Right lung (tissue), 5 donors: Measurements from ENCODE around the gene E4F1. TPM values are rescaled to one million over a fixed set of nuclear protein-coding genes. Genes with fewer than 3 reads are reported as not detected.

Experiments used
- polyA plus RNA-seq, 5 donors: library from polyadenylated mRNA; unstranded; fragments of 120-200 nt; gene quantifications; one replicate each; pipeline versions ENCODE4 v1.2.1 to v1.2.3, GENCODE V29; 2013; ENCODE audit warnings: inconsistent platforms in 1 of 5, low replicate concordance in 1 of 5; ENCODE audit not compliant: insufficient read length in 5 of 5, insufficient read depth in 1 of 5

The E4F1 gene
- polyA plus RNA-seq, 5 donors, result 9.7 to 24.6 (median 15.3) TPM

Other genes with a start within 250 kb of the E4F1 start
- gene NOXO1, start 242.1 kb upstream of the E4F1 start, polyA plus RNA-seq, result under 1 TPM in 4 of 5 donors, not detected in 1; 0.18 to 0.57 (median 0.39) TPM
- gene GFER, start 239.4 kb upstream of the E4F1 start, polyA plus RNA-seq, result 10 to 100 TPM; 17.0 to 28.1 (median 21.1) TPM
- gene SYNGR3, start 233.6 kb upstream of the E4F1 start, polyA plus RNA-seq, result under 1 TPM; 0.46 to 0.80 (median 0.65) TPM
- gene ZNF598, start 213.8 kb upstream of the E4F1 start, polyA plus RNA-seq, result 10 to 100 TPM; 11.9 to 32.1 (median 19.9) TPM
- gene NPW, start 203.8 kb upstream of the E4F1 start, polyA plus RNA-seq, result 1 to 10 TPM; 1.1 to 7.9 (median 2.3) TPM
- gene NHERF2, start 196.7 kb upstream of the E4F1 start, polyA plus RNA-seq, result 100 to 1,000 TPM in 2 of 5 donors, 10 to 100 TPM in 3; 63.1 to 196 (median 91.8) TPM
- gene NTHL1, start 175.8 kb upstream of the E4F1 start, polyA plus RNA-seq, result 10 to 100 TPM; 21.0 to 41.2 (median 26.9) TPM
- 100 to 1,000 TPM; 100 to 149 (median 120) TPM for gene TSC2, start 175.6 kb upstream of the E4F1 start, polyA plus RNA-seq
- 100 to 1,000 TPM in 3 of 5 donors, 10 to 100 TPM in 2; 66.7 to 168 (median 123) TPM for gene PKD1, start 87.7 kb upstream of the E4F1 start, polyA plus RNA-seq
- gene RAB26, start 75.0 kb upstream of the E4F1 start, polyA plus RNA-seq, result 1 to 10 TPM; 1.0 to 1.8 (median 1.5) TPM
- 10 to 100 TPM; 41.0 to 62.8 (median 45.7) TPM for gene TRAF7, start 67.8 kb upstream of the E4F1 start, polyA plus RNA-seq
- gene CASKIN1, start 27.0 kb upstream of the E4F1 start, polyA plus RNA-seq, result under 1 TPM; 0.16 to 0.85 (median 0.50) TPM
- gene MLST8, start 18.1 kb upstream of the E4F1 start, polyA plus RNA-seq, result 10 to 100 TPM; 32.3 to 48.6 (median 33.9) TPM
- 1 to 10 TPM; 2.6 to 9.0 (median 5.8) TPM for gene BRICD5, start 12.7 kb upstream of the E4F1 start, polyA plus RNA-seq
- 10 to 100 TPM in 1 of 5 donors, 1 to 10 TPM in 4; 7.2 to 13.3 (median 9.1) TPM for gene PGP, start 8.8 kb upstream of the E4F1 start, polyA plus RNA-seq
- 1 to 10 TPM in 1 of 5 donors, under 1 TPM in 4; 0.60 to 1.2 (median 0.77) TPM for gene DNASE1L2, start 12.9 kb downstream of the E4F1 start, polyA plus RNA-seq
- gene ECI1, start 28.0 kb downstream of the E4F1 start, polyA plus RNA-seq, result 10 to 100 TPM; 37.2 to 76.1 (median 44.8) TPM
- 100 to 1,000 TPM; 158 to 210 (median 178) TPM for gene RNPS1, start 44.5 kb downstream of the E4F1 start, polyA plus RNA-seq
- 10 to 100 TPM in 2 of 5 donors, 1 to 10 TPM in 3; 6.8 to 16.1 (median 7.3) TPM for gene ABCA3, start 117.1 kb downstream of the E4F1 start, polyA plus RNA-seq
- 10 to 100 TPM in 1 of 5 donors, 1 to 10 TPM in 4; 8.9 to 13.2 (median 9.2) TPM for gene CCNF, start 205.9 kb downstream of the E4F1 start, polyA plus RNA-seq
- gene TEDC2, start 236.5 kb downstream of the E4F1 start, polyA plus RNA-seq, result 10 to 100 TPM in 2 of 5 donors, 1 to 10 TPM in 3; 6.2 to 11.9 (median 8.0) TPM
- gene NTN3, start 247.7 kb downstream of the E4F1 start, polyA plus RNA-seq, result 1 to 10 TPM; 2.4 to 6.5 (median 4.7) TPM